ENCODE data around the gene SPDYE1.

Gene SPDYE1

GRCh38 chr7:44044315-44045225 is 46.9 kb downstream of the SPDYE1 start, which contains the start of gene DBNL:
TSS of gene DBNL (plus strand) at chr7:44044702. CDS start at chr7:44044738, 36 bp downstream.
- in situ Hi-C loops (cut with HindIII; ENCODE audit: low pct_unique_long_range_greater_than_20kb, low sequenced_read_pairs) = no loop called here
- TF ChIP-seq JUND (IDR thresholded peaks at IDR 0.05; ENCODE audit: low read depth) = no peak
- DNase-seq (ENCODE audit: low read depth in 1 of 2, low spot score in 1 of 2) = peak; percentile 93 to 94

DNA sequence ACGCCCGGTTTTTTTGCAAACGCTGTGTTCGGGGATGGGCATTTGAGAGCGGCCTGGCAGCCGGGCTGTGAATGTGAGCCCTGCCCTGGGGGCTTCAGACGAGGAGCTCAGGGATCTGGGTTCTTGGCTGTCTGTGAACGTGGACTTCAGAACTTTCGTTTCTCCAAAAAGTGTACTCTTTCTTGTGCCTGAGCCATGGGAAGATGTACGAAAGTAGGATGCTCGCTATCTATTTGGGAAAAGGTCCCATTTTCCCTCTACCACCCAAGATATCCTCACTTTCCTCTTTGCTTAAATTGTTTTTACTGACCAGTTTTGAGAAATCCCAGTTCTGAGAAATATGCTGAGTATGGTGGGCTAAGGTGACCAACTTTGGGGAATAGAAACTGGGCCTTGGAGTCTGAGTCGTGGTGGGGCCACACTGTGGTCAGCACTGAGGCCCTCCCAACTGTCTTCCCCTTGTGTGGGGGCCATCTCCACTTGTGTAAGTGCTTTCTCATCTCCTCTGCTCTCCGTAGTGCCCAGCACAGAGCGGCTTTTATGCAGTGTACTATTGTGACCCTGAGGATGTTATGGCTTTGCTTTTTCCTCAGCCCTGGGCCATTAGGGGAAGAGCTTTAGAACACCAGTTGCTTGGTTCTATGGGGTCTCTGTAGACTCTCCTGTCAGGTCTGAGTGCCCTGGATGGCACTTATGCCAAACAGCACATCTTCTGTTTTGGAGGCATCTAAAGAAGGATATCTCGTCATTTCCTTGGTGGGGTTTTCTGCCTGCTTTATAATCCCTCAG is 47.7 kb downstream of the SPDYE1 start:
- peak in 1 of 2 experiments; percentile 50 for DNase-seq (ENCODE audit: low read depth in 1 of 2, low spot score in 1 of 2)
- TF ChIP-seq JUND (IDR thresholded peaks at IDR 0.05; ENCODE audit: low read depth) = no peak
- in situ Hi-C loops (cut with HindIII; ENCODE audit: low pct_unique_long_range_greater_than_20kb, low sequenced_read_pairs) = no loop called here

GRCh38 chr7:44046321-44047061 is 48.8 kb downstream of the SPDYE1 start:
- no peak for TF ChIP-seq JUND (IDR thresholded peaks at IDR 0.05; ENCODE audit: low read depth)
- DNase-seq (ENCODE audit: low read depth in 1 of 2, low spot score in 1 of 2) = no peak
- in situ Hi-C loops (cut with HindIII; ENCODE audit: low pct_unique_long_range_greater_than_20kb, low sequenced_read_pairs) = no loop called here

- DNase-seq (ENCODE audit: low read depth in 1 of 2, low spot score in 1 of 2) = no peak
- in situ Hi-C loops (cut with HindIII; ENCODE audit: low pct_unique_long_range_greater_than_20kb, low sequenced_read_pairs) = no loop called here
- TF ChIP-seq JUND (IDR thresholded peaks at IDR 0.05; ENCODE audit: low read depth) = no peak
These were observed 50.5 kb downstream of the SPDYE1 start for GRCh38 chr7:44048031-44048795.

DNA sequence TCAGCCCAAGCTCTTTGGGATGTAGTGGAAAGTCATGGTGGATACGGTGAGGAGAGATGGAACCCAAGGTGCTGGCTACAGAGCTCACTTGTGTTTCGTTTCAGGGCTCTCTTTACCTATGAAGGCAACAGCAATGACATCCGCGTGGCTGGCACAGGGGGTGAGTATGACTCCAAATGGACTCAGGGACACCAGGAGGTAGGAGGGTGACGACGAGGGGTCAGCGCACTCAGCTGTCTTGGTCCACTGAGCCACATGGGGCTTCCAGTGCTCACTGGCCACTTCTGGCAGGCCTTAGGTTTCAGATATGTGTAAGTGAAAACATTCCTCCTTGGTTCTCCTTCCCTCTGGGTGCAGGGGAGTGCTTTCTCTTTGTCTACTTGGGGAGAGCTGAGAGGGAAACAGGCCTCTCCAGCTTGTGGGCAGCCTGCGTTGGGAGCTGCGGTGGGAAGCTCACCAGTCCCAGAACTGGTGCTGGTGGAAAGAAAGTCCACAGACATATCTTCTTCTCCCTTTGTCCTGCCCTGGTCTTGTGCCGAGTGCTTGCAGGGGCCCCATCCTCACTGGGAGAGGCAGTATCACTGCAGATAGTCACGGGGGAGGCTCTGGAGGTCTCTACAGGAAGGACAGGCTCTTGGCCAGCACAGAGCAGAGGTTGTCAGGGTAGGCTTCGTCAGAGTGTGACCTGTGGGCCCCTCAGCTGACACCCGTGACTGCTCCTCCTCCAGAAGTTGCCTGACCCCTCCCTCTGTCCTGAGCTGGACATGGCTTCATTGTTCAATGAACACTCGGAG is 52.6 kb downstream of the SPDYE1 start:
- in situ Hi-C loops (cut with HindIII; ENCODE audit: low pct_unique_long_range_greater_than_20kb, low sequenced_read_pairs) = no loop called here
- no peak for TF ChIP-seq JUND (IDR thresholded peaks at IDR 0.05; ENCODE audit: low read depth)
- no peak for DNase-seq (ENCODE audit: low read depth in 1 of 2, low spot score in 1 of 2)

DNA sequence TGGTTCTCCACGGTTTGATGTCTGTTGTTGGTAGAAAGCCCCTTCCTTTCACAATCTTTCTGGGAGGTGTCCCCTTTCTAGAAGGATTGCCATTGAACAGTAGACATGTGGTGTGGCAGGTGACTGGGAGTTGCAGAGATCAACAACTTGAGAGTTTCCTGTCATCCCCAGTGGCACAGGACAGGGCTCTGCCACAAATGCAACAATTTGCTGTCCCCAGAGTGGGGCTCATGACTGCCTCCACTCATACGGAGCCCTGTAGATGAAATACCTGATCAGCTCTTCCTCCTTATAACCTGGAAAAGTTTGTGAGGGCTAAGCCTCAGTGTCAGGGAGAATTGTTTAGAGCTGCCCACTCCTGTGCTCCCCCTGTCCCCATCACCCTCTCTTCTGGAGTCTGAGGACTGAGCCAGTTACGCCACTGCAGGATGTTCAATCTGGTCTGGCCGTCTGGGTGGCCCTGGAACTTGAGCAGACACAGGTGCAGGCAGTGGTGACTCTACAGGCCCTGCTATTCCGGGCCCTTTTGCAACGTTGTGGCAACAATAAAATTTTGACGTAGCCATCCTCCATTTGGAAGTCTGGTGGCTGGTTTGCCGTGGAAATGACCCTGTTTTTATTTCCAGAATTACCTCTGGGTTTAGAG is 53.3 kb downstream of the SPDYE1 start:
- in situ Hi-C loops (cut with HindIII; ENCODE audit: low pct_unique_long_range_greater_than_20kb, low sequenced_read_pairs) = no loop called here
- no peak for TF ChIP-seq JUND (IDR thresholded peaks at IDR 0.05; ENCODE audit: low read depth)
- no peak for DNase-seq (ENCODE audit: low read depth in 1 of 2, low spot score in 1 of 2)

DNA sequence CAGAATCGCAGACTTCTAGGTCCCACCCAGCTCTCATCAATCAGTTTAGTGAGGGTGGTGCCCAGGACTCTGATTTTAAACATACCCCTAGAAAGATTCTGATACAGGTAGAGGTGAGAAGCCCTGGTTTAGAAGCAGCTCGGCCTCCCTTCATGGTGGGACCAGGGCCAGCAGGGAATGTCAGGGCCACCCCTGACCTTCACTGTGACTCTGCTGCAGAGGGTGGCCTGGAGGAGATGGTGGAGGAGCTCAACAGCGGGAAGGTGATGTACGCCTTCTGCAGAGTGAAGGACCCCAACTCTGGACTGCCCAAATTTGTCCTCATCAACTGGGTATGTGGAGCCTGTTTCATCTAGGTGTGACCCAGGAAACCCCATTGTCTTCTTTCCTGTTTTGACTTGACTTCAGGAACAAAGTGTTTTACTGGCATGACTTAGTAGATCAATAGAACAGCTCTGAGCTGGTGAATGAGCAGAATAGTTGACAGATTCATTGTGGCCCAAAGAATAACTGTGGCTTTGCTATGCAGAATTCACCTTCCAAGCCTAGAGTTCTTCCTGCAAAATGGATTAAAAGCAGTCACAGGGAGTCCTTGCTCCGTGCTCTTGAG is 54.0 kb downstream of the SPDYE1 start:
- DNase-seq (ENCODE audit: low read depth in 1 of 2, low spot score in 1 of 2) = no peak
- TF ChIP-seq JUND (IDR thresholded peaks at IDR 0.05; ENCODE audit: low read depth) = no peak
- in situ Hi-C loops (cut with HindIII; ENCODE audit: low pct_unique_long_range_greater_than_20kb, low sequenced_read_pairs) = no loop called here

- no peak for DNase-seq (ENCODE audit: low read depth in 1 of 2, low spot score in 1 of 2)
- TF ChIP-seq JUND (IDR thresholded peaks at IDR 0.05; ENCODE audit: low read depth) = no peak
- in situ Hi-C loops (cut with HindIII; ENCODE audit: low pct_unique_long_range_greater_than_20kb, low sequenced_read_pairs) = no loop called here
These were observed 55.2 kb downstream of the SPDYE1 start for GRCh38 chr7:44052771-44053365.

- no peak for DNase-seq (ENCODE audit: low read depth in 1 of 2, low spot score in 1 of 2)
- no peak for TF ChIP-seq JUND (IDR thresholded peaks at IDR 0.05; ENCODE audit: low read depth)
- in situ Hi-C loops (cut with HindIII; ENCODE audit: low pct_unique_long_range_greater_than_20kb, low sequenced_read_pairs) = no loop called here
These were observed 59.0 kb downstream of the SPDYE1 start for GRCh38 chr7:44056681-44057080.

GRCh38 chr7:44057181-44057848 is 59.6 kb downstream of the SPDYE1 start:
- no peak for TF ChIP-seq JUND (IDR thresholded peaks at IDR 0.05; ENCODE audit: low read depth)
- DNase-seq (ENCODE audit: low read depth in 1 of 2, low spot score in 1 of 2) = no peak
- in situ Hi-C loops (cut with HindIII; ENCODE audit: low pct_unique_long_range_greater_than_20kb, low sequenced_read_pairs) = no loop called here
